Inflammatory macrophage (primary cell): ENCODE results near the gene TANC2.

Source experiments
- DNase-seq, 2 donors: peaks; one replicate each; pipeline ENCODE4 v3.0.0-alpha.2; 2020 to 2022

TANC2 gene

GRCh38 chr17:63015824-63016223 lies 49.8 kb downstream of the TANC2 start:
- no peak for DNase-seq
